WTC11 (cell line): Measurements from ENCODE around the gene MED13. TPM values are rescaled to one million over a fixed set of nuclear protein-coding genes. Genes with fewer than 3 reads are reported as not detected.

Experiments
- ATAC-seq: fragments of 200-7000 bp; cut with Tn5 transposase; 2 replicates; pipeline ENCODE4 v1.10.0; 2021; ENCODE audit warnings: mild to moderate bottlenecking, moderate library complexity
- CTCF ChIA-PET: fragments of 300-600 bp; sonication (Branson Sonifier 250); formaldehyde crosslinking; loops from one replicate; lab custom pipeline; 2021; ENCODE audit warnings: antibody characterized with exemption; lab: Charles Lee
- POLR2A ChIA-PET: fragments of 350-600 bp; sonication (Branson Sonifier 250); formaldehyde crosslinking; loops from one replicate; lab custom pipeline; 2021; ENCODE audit warnings: antibody characterized with exemption; lab: Charles Lee
- DNase-seq: peaks from one replicate; pipeline ENCODE4 v3.0.0; 2021; ENCODE audit warnings: low spot score
- H3K27ac Mint-ChIP-seq: 2 replicates; pipeline ENCODE4 v1.8.0; 2021; ENCODE audit warnings: mixed read lengths
- H3K27me3 Mint-ChIP-seq: 2 replicates; pipeline ENCODE4 v1.8.0; 2021; ENCODE audit warnings: low read depth, mild to moderate bottlenecking, moderate library complexity, mixed read lengths
- H3K36me3 Mint-ChIP-seq: 2 replicates; pipeline ENCODE4 v1.8.0; 2021; ENCODE audit warnings: mixed read lengths
- H3K4me1 Mint-ChIP-seq: 2 replicates; pipeline ENCODE4 v1.8.0; 2022; ENCODE audit warnings: mixed read lengths
- H3K4me3 Mint-ChIP-seq: 2 replicates; pipeline ENCODE4 v1.8.0; 2021; ENCODE audit warnings: mild to moderate bottlenecking, moderate library complexity, mixed read lengths
- H3K9me3 Mint-ChIP-seq: 2 replicates; pipeline ENCODE4 v1.8.0; 2021; ENCODE audit warnings: mixed read lengths
- CREB1 ChIP-seq: sonication (generic); formaldehyde crosslinking; IDR thresholded peaks from 2 replicates; pipeline ENCODE4 v1.8.0; 2023; ENCODE audit warnings: mild to moderate bottlenecking, missing genetic modification reagents
- EMX1 ChIP-seq: fragments of 250-450 bp; sonication (Bioruptor Pico); IDR thresholded peaks from 2 replicates; pipeline ENCODE4 v1.8.0; 2021; ENCODE audit warnings: mild to moderate bottlenecking
- ESRRA ChIP-seq: sonication (generic); formaldehyde crosslinking; IDR thresholded peaks from 2 replicates; pipeline ENCODE4 v1.8.1; 2022; ENCODE audit warnings: mild to moderate bottlenecking, missing genetic modification reagents, borderline replicate concordance
- FOXJ3 ChIP-seq: sonication (generic); formaldehyde crosslinking; IDR thresholded peaks from 2 replicates; pipeline ENCODE4 v1.9.0; 2021; ENCODE audit warnings: missing genetic modification reagents, mild to moderate bottlenecking, borderline replicate concordance
- IRF2 ChIP-seq: sonication (generic); formaldehyde crosslinking; IDR thresholded peaks from 2 replicates; pipeline ENCODE4 v1.8.0; 2022; ENCODE audit warnings: low read depth, missing genetic modification reagents, borderline replicate concordance
- NFE2L1 ChIP-seq: sonication (generic); formaldehyde crosslinking; IDR thresholded peaks from 2 replicates; pipeline ENCODE4 v1.8.1; 2023; ENCODE audit warnings: missing genetic modification reagents
- NR2C2 ChIP-seq: sonication (generic); formaldehyde crosslinking; IDR thresholded peaks from 2 replicates; pipeline ENCODE4 v1.8.0; 2022; ENCODE audit warnings: mild to moderate bottlenecking, missing genetic modification reagents
- SMAD4 ChIP-seq: sonication (generic); formaldehyde crosslinking; IDR thresholded peaks from 2 replicates; pipeline ENCODE4 v1.8.0; 2022; ENCODE audit warnings: mild to moderate bottlenecking, missing genetic modification reagents
- SOX15 ChIP-seq: fragments of 250-450 bp; sonication (Bioruptor Pico); IDR thresholded peaks from 2 replicates; pipeline ENCODE4 v1.9.0; 2021; ENCODE audit warnings: mild to moderate bottlenecking
- TCF7 ChIP-seq: sonication (generic); formaldehyde crosslinking; IDR thresholded peaks from 2 replicates; pipeline ENCODE4 v1.8.0; 2022; ENCODE audit warnings: mild to moderate bottlenecking, low read depth, missing genetic modification reagents, moderate library complexity
- ZBTB21 ChIP-seq: sonication (generic); formaldehyde crosslinking; IDR thresholded peaks from 2 replicates; pipeline ENCODE4 v1.8.1; 2023; ENCODE audit warnings: mild to moderate bottlenecking, missing genetic modification reagents, borderline replicate concordance
- ZNF671 ChIP-seq: fragments of 250-450 bp; sonication (Bioruptor Pico); IDR thresholded peaks from 2 replicates; pipeline ENCODE4 v1.8.0; 2021; ENCODE audit warnings: mild to moderate bottlenecking
- total RNA-seq: library from RNA; stranded (reverse); gene quantifications from 3 replicates; pipeline ENCODE4 v1.2.3, GENCODE V29; 2021
- TF ChIP-seq, protein P1 (sequence below): fragments of 200-600 bp; IDR thresholded peaks from 2 replicates; pipeline ENCODE4 v1.8.0; 2022; ENCODE audit warnings: antibody characterized with exemption
- TF ChIP-seq, protein P2 (sequence below): sonication (generic); formaldehyde crosslinking; IDR thresholded peaks from 2 replicates; pipeline ENCODE4 v1.8.0; 2023; ENCODE audit warnings: missing genetic modification reagents
- TF ChIP-seq, protein P3 (sequence below): sonication (generic); formaldehyde crosslinking; IDR thresholded peaks from 2 replicates; pipeline ENCODE4 v1.8.1; 2022; ENCODE audit warnings: low read depth, missing genetic modification reagents, borderline replicate concordance
- TF ChIP-seq, protein P4 (sequence below): sonication (generic); formaldehyde crosslinking; IDR thresholded peaks from 2 replicates; pipeline ENCODE4 v1.8.1; 2023; ENCODE audit warnings: mild to moderate bottlenecking, moderate library complexity, missing genetic modification reagents
- TF ChIP-seq, protein P5 (sequence below): fragments of 250-450 bp; sonication (Bioruptor Pico); IDR thresholded peaks from 2 replicates; pipeline ENCODE4 v1.8.0; 2021; ENCODE audit warnings: mild to moderate bottlenecking

MED13 gene
- total RNA-seq, 1 experiment from 2014 or later = 39.7 TPM

DNA sequence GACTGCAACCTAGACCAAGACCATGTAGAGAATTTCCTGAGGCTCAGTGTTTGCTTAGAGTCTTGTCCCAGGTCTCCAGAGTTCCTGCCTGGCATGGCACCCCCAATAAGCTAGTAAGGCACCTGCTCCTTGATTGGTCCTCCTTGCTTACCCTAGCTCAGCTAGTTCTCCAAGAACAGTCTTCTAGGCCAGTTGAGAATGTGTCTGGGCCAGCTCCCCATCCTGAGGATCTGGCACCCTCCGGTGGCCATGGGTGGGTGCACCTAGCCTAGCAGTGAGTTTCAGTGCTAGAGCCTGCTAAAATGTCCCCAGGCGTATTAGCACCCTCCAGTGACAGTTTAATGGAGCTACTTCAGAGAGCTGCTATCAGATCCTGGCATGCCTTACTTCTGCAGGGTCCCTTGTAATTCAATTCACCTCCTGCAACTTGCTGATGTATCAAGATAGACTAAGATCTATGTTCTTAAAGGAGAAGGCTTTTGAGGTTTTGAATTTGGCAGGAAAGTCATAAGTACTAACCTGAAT, 44.4 kb upstream of the MED13 start:
- Mint-ChIP-seq H3K4me3 (no peak overlapping the region), H3K27me3 (no peaks in the 10 kb centered on the region), H3K27ac (no peak overlapping the region), H3K36me3 (no peaks in the 10 kb centered on the region)
- ATAC-seq = peak; percentile 98
- TF ChIP-seq NR2C2 (CRISPR knock-in tag) (no peak), FOXJ3 (CRISPR knock-in tag) (no peak)
- TF ChIP-seq, protein P1, sequence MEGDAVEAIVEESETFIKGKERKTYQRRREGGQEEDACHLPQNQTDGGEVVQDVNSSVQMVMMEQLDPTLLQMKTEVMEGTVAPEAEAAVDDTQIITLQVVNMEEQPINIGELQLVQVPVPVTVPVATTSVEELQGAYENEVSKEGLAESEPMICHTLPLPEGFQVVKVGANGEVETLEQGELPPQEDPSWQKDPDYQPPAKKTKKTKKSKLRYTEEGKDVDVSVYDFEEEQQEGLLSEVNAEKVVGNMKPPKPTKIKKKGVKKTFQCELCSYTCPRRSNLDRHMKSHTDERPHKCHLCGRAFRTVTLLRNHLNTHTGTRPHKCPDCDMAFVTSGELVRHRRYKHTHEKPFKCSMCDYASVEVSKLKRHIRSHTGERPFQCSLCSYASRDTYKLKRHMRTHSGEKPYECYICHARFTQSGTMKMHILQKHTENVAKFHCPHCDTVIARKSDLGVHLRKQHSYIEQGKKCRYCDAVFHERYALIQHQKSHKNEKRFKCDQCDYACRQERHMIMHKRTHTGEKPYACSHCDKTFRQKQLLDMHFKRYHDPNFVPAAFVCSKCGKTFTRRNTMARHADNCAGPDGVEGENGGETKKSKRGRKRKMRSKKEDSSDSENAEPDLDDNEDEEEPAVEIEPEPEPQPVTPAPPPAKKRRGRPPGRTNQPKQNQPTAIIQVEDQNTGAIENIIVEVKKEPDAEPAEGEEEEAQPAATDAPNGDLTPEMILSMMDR = peak; percentile 51; the same call in 1 of the 2 replicates
- TF ChIP-seq, all 79 proteins: peak for 1
- DNase-seq = peak; percentile 85
- peaks cover 5% of the 10 kb centered on the region; the same call in 1 of the 2 replicates for H3K9me3 Mint-ChIP-seq
- peaks cover 9% of the 10 kb centered on the region for H3K4me1 Mint-ChIP-seq
- CTCF ChIA-PET = interaction anchor here (0.5 to 4.0 kb wide), 100 partner anchors 9 to 1432 kb away, joined by 3 to 54 read pairs (median 4); partner anchors contain the start of genes BCAS3, BRIP1 and MED13
- POLR2A ChIA-PET = interaction anchor here (0.9 kb wide), 1 partner anchor 44 kb away, joined by 4 read pairs; no protein-coding TSS in a partner anchor

DNA sequence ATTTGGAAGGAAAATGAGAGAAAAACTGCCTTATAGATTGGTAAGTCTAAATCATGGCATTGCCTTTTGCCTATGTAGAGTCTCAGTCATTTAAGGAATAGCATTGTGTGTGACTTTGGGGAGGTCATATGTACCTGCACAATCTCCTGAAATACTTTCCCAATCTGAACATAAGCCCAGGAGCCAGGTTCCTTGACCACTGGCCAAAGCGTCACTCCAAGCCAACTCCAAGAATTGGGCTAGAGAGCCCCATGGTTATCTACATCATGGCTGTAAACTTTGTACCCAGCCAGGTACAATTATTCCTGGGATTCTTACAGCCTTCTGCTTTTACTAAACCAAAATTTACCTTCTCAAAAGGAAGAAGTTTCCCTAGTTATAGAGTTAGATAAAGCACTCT, 40.8 kb upstream of the MED13 start:
- DNase-seq = no peak
- H3K4me3 Mint-ChIP-seq = no peak overlapping the region
- TF ChIP-seq CREB1 (CRISPR knock-in tag) = no peak
- TF ChIP-seq SOX15 = no peak
- TF ChIP-seq, protein P2, sequence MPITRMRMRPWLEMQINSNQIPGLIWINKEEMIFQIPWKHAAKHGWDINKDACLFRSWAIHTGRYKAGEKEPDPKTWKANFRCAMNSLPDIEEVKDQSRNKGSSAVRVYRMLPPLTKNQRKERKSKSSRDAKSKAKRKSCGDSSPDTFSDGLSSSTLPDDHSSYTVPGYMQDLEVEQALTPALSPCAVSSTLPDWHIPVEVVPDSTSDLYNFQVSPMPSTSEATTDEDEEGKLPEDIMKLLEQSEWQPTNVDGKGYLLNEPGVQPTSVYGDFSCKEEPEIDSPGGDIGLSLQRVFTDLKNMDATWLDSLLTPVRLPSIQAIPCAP (CRISPR knock-in tag) = no peak
- TF ChIP-seq, protein P3, sequence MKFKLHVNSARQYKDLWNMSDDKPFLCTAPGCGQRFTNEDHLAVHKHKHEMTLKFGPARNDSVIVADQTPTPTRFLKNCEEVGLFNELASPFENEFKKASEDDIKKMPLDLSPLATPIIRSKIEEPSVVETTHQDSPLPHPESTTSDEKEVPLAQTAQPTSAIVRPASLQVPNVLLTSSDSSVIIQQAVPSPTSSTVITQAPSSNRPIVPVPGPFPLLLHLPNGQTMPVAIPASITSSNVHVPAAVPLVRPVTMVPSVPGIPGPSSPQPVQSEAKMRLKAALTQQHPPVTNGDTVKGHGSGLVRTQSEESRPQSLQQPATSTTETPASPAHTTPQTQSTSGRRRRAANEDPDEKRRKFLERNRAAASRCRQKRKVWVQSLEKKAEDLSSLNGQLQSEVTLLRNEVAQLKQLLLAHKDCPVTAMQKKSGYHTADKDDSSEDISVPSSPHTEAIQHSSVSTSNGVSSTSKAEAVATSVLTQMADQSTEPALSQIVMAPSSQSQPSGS (CRISPR knock-in tag) = no peak
- TF ChIP-seq ZBTB21 = no peak
- TF ChIP-seq ZNF671 (CRISPR knock-in tag) = no peak
- TF ChIP-seq NFE2L1 = no peak
- TF ChIP-seq ESRRA (CRISPR knock-in tag) = no peak
- ChIA-PET POLR2A (no interaction called here), CTCF (interaction anchor here (1.3 kb wide), 1 partner anchor 40 kb away, joined by 4 read pairs; no protein-coding TSS in a partner anchor)
- no peaks in the 10 kb centered on the region for H3K27me3 Mint-ChIP-seq
- no peaks in the 10 kb centered on the region for H3K36me3 Mint-ChIP-seq
- ATAC-seq = no peak
- H3K9me3 Mint-ChIP-seq = no peaks in the 10 kb centered on the region
- peaks cover 14% of the 10 kb centered on the region for H3K4me1 Mint-ChIP-seq
- H3K27ac Mint-ChIP-seq = no peak overlapping the region

DNA sequence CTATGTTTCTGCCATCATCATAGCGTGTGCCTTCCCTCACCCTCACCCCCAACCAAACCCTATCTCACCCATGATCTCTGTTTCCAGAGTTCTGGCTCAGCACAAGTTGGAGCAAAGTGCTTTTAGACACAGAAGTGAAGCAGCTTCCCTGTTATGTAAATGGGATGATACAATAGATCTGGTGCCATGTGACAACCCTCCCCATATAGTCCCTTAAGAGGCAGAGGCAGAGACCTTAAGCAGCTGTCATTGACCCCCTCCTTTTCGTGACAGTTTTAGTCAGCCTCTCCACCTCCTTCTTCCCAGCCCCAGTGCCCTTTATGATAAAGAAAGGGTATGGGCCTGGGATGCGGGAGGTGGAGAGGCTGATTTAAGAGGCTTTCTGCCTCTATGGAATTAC, 40.3 kb upstream of the MED13 start:
- H3K4me1 Mint-ChIP-seq = peaks cover 14% of the 10 kb centered on the region
- no peaks in the 10 kb centered on the region for H3K36me3 Mint-ChIP-seq
- H3K27me3 Mint-ChIP-seq = no peaks in the 10 kb centered on the region
- TF ChIP-seq, protein P4, sequence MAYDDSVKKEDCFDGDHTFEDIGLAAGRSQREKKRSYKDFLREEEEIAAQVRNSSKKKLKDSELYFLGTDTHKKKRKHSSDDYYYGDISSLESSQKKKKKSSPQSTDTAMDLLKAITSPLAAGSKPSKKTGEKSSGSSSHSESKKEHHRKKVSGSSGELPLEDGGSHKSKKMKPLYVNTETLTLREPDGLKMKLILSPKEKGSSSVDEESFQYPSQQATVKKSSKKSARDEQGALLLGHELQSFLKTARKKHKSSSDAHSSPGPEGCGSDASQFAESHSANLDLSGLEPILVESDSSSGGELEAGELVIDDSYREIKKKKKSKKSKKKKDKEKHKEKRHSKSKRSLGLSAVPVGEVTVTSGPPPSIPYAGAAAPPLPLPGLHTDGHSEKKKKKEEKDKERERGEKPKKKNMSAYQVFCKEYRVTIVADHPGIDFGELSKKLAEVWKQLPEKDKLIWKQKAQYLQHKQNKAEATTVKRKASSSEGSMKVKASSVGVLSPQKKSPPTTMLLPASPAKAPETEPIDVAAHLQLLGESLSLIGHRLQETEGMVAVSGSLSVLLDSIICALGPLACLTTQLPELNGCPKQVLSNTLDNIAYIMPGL (CRISPR knock-in tag) = no peak
- no peak for TF ChIP-seq EMX1 (CRISPR knock-in tag)
- no peak for TF ChIP-seq NFE2L1
- TF ChIP-seq, protein P5, sequence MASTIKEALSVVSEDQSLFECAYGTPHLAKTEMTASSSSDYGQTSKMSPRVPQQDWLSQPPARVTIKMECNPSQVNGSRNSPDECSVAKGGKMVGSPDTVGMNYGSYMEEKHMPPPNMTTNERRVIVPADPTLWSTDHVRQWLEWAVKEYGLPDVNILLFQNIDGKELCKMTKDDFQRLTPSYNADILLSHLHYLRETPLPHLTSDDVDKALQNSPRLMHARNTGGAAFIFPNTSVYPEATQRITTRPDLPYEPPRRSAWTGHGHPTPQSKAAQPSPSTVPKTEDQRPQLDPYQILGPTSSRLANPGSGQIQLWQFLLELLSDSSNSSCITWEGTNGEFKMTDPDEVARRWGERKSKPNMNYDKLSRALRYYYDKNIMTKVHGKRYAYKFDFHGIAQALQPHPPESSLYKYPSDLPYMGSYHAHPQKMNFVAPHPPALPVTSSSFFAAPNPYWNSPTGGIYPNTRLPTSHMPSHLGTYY (CRISPR knock-in tag) = no peak
- TF ChIP-seq IRF2 = no peak
- TF ChIP-seq SMAD4 = no peak
- TF ChIP-seq ESRRA (CRISPR knock-in tag) = no peak
- TF ChIP-seq TCF7 (CRISPR knock-in tag) = no peak
- TF ChIP-seq, protein P2 (CRISPR knock-in tag) = no peak
- TF ChIP-seq NR2C2 (CRISPR knock-in tag) = no peak
- TF ChIP-seq, protein P3 (CRISPR knock-in tag) = no peak
- H3K27ac Mint-ChIP-seq = no peak overlapping the region
- ChIA-PET CTCF (interaction anchor here (1.3 kb wide), 1 partner anchor 40 kb away, joined by 4 read pairs; no protein-coding TSS in a partner anchor), POLR2A (no interaction called here)
- DNase-seq (no peak), ATAC-seq (no peak)
- H3K9me3 Mint-ChIP-seq = no peaks in the 10 kb centered on the region
- H3K4me3 Mint-ChIP-seq = no peak overlapping the region
